HG02588 (cell line): Measurements from ENCODE around the gene GNAZ.
"Not testable (repeated sequence)": the region's sequence is repeated elsewhere in the genome, so short reads cannot be mapped to it uniquely, and the experiment has no call there.

ENCODE experiments used
- ATAC-seq: cut with Tn5 transposase; IDR thresholded peaks from one replicate; pipeline ENCODE4 v1.9.1; 2021; ENCODE audit warnings: mild to moderate bottlenecking, moderate library complexity; ENCODE audit not compliant: unreplicated experiment

GNAZ gene

DNA sequence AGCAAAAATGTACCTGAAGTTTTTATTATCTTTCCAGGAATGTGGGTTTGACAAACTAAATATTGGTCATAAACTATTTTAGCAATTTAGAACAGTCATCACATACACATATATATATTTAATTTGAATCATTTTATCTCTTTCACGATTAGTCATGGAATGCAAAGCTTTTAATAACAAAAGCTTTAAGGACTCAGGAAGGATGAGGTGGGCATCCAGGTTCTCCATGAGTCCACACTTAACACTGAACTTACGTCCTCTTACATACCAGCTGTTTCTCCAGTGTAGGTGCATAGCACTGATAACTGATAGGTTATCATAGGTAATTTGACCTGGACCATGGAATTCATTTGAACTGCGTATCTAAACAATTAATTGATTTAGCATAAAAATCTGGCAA lies 28.1 kb upstream of the GNAZ start:
- ATAC-seq = no peak

DNA sequence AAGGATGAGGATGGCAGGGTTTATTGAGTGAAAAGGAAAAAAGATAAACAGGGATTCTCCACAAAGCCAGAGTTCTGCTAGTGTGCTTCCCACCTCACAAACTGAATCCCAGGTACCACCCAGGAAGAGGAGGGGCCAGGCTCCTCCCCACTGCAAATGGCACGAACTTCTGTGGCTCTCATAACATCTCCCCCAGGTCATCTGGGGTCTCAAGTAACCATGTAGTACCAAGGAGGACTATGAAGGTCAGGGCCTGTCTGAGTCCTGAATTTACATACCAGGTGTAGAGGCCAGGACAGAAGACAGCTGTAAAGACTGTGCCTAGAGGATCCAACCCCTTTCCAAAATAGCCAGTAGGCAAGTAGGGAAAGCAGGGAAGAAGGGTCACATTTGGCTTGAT lies 25.7 kb upstream of the GNAZ start:
- ATAC-seq = no peak

DNA sequence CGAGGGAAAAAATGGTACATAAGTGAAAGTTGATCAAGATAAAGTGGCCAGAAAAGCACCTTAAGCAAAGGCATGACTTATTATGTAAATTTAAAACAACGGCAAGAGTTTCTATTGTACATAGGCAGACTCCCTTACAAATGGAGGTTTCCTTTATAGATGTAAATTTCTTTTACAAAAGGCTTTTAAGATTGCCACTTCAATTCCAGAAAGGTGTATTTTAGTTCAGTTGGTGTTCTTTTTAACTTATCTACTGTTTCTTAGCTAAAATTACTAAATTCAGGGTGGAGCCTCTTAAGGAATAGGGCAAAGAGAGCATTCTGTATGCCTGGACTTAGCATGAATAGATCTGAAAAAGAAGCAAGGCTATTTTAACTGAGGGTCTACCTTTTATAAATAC lies 24.9 kb upstream of the GNAZ start:
- no peak for ATAC-seq

DNA sequence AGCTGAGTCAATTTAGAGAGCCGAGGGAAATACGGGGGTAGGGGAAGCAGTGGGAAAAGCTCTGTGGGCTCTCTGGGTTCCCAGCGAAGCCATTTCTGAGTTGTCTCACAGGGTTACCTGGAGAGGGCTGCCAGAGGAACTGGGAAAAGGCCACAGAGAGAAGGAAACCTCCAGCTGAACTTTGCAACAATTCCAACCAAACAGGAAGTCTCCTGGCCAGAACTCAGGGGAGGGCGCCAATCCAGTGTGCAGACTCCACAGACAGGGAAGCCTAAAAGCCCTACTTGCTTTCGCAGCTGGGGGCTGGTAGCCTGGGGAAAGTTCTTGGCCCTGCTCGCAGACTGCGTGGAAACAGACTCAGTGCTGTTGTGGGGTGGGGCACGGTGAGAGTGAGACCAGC lies 23.1 kb upstream of the GNAZ start:
- no peak for ATAC-seq

DNA sequence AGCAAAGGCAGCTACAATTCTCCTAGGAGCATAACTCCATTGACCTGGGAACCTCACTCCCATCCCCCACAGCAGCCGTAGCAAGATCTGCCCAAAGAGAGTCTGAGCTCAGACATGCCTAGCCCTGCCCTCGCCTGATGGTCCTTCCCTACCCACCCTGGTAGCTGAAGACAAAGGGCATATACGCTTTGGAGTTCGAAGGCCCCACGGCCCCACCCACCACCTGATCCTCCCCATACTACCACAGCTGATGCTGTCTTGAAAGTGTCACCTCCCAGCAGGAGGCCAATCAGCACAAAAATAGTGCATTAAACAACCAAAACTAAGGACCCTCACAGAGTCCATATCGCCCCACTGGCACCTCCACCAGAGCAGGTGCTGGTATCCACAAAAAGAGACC lies 22.6 kb upstream of the GNAZ start:
- ATAC-seq = no peak

DNA sequence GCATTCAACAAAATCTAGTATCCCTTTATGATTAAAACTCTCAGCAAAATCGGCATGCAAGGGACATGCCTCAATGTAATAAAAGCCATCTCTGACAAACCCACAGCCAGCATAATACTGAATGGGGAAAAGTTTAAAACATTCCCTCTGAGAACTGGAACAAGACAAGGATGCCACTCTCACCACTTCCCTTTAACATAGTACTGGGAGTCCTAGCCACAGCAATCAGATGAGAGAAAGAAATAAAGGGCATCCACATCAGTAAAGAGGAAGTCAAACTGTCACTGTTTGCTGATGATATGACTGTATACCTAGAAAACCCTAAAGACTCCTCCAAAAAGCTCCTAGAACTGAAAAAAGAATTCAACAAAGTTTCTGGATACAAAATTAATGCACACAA lies 19.8 kb upstream of the GNAZ start:
- not testable (repeated sequence) for ATAC-seq

DNA sequence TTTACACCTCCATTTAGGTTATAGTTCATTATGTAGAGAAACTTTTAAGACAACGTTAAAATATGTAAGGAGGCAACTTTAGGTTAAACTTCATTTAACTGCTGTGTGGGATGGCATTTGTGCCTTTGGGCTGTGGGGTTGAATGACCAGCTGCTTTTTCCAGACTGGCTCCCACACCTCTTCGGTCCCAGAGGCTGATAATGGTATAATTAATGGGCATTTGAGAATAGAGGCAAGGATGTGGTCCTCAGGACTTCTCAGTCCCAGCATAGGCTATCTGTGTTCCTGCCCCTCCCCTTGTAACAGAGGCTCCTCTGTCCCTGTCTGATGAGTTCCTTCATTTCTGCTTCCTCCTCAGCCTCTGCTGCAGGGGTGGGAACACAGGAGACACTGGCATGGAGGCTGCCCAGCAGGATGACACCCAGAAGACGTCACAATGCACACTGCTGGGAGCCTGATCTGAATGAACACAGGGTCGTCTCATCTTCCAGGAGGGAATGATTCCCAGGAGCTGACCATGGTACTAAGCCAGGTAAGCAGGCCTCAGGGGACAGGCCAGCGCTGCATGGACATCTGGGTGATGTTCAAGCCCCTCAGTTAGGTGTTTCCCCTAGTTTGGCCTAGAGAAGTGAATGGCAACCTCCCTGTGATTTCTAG lies 17.1 kb upstream of the GNAZ start:
- ATAC-seq = no peak

DNA sequence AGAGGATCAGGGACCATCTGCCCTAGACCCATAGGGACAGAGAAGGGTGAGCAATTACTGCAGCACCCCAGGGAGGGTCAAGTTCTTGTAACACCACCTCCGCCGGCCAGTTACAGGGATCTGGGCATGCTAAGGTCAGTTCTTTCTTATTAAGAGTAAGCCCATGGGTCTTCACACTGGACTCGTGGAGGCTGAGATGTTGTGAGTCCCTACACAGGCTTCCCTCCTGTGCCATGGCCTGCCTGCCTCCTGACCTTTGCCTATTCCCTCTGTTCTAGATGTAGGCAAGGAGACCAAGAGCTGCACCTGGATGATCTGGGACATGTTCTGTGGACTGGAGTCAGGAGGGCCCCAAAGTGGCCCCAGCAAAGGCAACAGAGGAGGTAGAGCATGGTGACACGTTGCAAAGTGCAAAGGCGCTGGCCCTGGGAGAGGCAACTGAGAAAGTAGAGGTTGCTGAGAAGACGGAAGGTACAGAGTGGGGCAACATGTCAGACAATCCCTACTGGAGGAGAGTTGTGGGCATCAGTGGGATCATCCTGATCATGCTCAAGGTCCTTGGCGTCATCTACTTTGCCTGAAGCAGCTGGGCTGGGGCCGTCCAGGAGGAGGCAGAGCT lies 16.3 kb upstream of the GNAZ start:
- ATAC-seq = no peak

DNA sequence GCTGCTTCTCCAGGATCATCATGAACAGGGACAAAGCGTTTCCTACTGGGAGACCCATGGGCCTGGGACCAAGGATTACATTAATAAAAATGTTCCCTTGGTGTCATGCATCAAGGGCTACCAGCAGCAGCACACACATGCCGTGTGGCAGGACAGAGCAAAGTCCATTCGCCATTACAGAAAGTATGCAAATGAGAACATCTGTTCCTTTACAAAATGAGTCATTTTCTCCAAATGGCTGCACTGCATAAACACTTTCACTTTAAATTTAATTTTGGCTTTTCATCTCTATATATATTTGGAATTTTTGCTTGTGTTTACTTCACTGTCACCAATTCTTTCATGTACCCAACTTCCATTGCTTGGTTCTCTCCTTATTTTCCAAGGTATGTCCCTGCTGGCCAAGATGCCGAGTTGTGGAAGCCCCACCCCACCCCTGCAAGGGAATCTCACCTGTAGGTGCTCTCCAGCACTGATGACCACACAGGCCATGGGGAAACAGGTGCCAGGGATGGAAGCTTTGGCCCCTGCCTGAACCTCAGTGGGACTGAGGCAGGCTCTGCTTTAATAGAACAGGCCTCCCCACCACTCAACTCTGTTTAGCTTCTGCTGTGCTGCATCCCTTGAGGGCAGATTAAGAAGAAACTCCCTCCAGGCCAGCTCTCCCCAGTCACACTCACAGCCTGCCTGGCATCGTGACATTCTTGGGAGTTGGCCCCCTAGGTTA lies 15.6 kb upstream of the GNAZ start:
- ATAC-seq = no peak

DNA sequence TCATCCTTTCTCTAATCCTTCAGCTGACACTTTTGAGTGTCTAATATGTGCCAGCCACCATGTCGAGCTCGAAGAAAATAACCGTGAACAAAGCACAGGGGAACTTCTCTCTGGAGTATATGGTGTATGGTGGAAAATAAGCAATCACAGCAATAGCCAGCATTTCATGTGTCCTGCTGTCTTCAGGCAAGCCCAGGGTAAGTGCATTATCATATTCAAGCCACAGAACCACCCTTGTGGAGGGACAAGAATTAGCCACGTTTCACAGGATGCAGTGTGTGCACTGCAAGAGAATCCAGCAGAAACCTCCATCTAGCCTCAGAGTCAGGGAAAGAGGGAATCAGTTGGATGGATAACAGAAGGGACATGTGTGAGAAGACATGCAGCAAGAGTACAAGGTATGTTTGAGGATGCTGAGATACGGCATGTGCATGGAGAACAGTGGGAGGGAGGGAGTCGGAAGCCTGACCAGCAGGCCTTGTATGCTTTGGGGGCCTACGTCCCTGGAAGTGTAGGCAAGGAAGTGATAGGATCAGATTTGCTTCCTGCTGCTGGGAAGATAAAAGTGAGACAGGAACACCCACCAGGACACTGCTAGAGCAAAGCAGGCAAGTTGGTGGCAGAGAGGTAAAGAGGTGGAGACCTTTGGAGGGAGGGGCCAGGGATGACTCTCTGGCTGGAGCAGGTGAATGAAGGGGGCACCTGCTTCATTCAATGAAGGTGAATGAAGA lies 14.7 kb upstream of the GNAZ start:
- ATAC-seq = no peak

DNA sequence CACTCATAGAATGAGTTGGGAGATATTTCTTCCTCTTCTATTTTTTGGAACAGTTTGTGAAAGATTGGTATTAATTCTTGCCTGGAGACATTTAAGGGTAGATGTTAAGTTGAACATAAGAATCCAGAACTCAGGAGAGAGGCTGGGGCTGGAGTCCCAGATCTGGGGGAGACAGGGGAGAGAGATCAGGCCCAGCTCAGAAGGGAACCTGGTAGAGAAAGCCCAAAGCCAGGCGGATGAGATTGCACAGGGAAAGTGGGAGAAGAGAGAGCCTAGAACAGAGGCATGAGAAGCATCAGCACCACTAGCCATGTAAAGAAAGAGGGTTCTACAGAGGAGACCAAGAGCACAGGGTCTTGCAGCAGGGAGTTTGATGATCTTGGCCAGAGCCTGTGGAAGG lies 13.0 kb upstream of the GNAZ start:
- no peak for ATAC-seq

DNA sequence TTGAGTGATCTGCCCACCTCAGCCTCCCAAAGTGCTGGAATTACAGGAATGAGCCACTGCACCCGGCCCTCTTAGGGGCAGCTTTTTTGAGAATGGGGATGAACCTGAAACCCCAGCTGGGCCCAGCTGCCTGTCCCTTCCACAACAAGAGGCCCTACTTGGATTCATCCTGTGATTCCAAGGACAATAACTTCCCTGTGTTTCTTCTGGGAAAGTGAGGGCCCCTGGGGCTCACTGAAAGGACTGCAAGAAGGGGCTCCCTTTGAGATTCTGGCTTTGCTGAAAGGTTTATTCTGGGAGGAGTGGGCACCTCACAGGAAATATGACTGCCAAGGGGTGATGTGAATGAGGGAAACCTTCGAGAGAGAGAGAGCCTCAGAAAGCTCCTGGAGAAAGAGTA lies 12.3 kb upstream of the GNAZ start:
- no peak for ATAC-seq

DNA sequence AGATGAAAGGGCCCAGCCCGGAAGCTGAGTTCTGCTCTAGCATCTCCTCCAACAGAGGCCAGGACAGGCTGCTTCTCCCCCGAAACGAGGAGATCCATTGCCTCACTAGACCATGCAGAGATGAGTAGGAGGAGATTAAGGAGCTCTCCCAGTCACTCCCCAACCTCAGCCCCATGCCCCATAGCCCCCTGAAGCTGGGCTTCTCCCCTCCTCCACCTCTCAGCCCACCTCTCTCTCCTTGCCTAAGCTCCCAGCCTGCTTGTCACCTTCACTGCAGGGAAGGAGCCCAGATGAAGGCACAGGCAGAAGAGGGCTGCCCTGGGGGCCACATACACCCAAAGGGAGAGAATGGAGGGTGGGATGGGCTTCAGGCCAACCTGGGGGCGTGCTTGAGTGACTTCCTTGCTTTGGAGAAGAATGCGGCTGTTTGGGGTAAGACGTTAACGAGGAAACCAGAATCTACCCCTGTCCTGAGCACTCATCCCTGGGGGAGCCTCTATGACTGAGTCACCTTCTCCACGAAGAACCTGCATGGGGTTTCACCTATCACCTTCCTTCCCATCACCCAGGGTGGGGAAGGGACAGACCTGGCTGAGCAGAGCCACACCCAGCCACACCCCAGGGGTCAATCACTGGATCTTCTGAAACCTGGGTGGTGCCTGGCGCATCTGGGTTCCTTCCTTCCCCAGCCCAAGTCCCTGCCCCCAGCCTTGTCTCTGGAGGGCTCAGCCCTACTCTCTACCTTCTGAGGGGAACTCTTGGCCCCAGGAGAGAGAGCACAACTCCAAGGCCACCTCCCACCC lies 11.6 kb upstream of the GNAZ start:
- no peak for ATAC-seq

DNA sequence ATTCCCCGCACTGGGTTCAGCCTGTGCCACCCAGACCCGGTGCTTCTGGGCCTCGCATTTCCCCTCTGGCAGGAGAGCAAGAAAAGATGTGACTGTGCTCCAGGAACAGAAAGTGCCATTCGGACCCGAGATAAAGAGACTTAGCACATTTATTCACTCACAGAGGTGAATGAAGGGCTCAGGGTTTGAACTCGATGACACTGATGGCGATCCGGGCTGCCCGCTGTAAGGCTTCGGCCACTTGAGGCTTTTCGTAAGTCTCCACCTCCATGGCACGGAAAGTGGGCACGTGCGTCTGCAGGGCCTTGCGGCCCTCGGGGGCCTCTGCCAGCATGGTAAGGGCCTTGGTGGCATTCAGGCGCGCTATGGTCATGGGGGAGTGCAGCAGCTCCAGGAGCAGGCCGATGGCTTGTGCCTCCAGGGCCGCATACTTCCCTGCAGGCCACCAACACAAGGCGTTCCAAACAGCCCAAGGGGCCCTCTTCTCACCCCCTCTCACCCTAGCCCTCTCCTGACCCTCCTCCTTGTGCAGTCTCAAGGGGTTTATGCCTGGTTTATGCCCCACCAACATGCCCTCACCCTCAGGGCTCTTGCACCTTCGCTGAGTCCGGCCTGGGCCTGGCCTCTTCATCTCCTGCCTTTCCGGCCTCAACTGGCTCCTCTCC lies 10.9 kb upstream of the GNAZ start:
- ATAC-seq = no peak

DNA sequence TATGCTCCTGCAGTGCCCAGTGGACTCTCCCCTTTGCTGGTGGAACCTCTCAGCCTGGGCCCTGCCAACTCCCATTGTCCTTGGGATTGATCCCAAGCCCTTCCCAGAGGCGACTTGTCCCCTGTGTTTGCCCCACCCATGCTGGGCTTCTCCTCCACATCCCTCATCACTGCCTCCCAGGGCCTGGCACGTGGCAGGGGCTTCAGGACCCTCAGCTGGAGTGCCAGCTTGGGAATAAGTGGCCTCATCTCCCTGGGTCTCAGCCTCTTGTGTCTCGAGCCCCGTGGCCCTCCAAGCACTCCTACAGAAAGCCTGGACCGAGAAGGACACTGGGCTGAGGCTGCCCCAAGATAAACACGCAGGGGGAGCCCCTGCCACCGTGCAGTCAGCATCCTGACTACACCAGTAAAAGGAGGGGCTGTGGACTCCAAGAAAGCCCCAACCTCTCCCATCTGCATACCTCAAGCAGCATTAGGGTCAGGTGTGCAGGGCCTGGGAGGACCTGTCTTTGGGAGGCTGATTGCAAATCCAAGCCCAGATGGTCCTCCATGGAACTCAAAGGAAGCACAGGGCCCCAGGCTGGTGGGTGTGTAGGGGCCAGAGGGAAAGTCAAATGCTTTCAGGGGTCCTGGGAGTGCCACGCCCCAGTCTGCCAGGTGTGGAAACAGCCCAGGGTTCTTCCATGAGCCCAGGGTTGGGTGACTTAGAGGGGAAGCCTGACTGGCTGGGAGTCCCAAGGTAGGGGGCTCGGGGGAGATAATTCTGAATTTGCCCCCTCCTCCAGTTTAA lies 9.5 kb upstream of the GNAZ start:
- ATAC-seq = no peak

DNA sequence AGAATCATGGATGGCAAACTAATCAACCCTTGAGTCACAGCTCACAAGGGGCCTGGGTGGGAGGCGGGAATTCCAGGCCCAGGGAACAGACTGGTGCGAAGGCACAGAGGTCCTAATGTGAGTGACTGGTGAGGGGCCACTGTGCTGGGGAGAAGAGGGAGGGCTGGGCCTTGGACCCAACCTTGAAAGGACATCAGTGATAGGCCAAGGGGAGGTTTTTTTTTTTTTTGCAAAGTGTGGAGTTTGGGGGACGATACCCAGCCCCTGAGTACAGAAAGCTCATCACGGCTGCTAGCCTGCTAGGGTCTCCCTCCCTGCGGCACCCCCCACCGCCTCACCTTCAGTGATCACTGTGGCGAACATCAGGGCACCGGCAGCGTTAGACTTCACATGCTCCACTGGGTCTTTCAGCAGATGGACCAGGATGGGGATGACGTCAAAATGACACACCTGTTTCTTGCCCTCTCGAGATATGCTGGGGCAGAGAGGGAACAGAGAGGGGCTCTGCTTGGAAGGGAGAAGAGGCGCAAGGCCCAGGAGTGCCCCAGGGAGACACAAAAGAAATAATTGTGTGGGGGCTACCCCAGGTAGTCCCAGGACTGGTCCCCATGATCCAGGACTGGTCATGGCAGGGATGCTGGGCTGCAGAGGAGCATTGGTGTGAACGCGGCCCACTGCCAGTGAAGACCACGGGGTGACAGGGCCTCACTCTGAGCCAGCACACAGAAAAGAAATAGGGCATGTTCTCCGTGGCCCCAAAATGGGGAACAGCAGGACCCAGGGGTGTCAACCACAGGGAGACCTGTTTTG lies 8.6 kb upstream of the GNAZ start:
- ATAC-seq = no peak

DNA sequence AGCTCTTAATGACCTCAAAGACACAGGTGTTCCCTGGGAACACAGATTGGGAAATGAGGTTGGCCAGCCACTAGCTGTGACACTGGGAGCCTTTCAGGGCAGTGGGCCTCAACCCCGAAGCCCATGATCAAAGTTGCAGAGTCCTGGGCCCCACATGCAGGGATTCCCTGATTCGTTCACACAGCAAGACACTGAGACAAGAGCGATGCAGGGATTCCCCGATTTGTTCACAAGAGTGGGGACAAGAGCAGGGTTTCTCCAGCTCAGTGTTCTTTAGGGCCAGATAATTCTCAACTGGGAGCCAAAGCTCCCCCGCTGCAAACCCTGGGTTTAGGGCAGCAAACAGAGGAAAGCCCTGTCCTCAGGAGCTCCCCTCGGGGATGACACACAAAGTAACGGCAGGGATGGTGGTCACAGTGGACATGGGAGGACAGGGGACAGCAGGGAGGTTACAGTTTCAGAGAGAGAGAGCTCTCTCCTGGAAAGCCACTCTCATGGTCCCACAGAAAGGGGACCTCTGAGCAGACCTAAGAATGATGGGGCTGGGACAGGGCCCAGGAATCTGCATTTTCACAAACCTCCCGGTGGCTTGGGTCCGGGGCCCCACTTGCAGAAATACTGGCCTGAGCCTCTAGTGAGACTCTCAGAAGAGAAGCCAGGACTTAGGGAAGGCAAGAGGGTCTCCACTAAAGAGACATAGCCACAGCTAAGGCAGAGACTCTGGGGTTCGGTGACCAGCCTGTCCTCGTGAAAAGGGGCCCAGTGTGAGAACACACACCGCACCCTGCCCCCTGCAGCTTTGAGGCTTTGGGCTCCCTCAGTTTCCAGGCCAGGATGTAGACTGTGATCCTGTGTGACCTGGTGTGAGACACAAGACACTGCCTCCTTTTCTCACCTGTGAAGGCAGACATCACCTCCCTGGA lies 7.4 kb upstream of the GNAZ start:
- ATAC-seq = no peak
